Astrocyte of the hippocampus (primary cell): Measurements from ENCODE around the gene NPC1.
"Not testable (repeated sequence)": the region's sequence is repeated elsewhere in the genome, so short reads cannot be mapped to it uniquely, and the experiment has no call there.

Experiments
- DNase-seq: peaks from one replicate; pipeline ENCODE4 v3.0.0; 2011; ENCODE audit warnings: low read depth, low spot score

Gene NPC1

GRCh38 chr18:23586249-23587196, at the start of gene NPC1:
TSS of gene NPC1 (minus strand) at chr18:23586506. CDS start at chr18:23586343, 163 bp downstream.
- peak; percentile 98 for DNase-seq

- DNase-seq = no peak
Measured at GRCh38 chr18:23636071-23636399, 49.7 kb upstream of the NPC1 start.

- DNase-seq = peak; percentile 32
Measured at GRCh38 chr18:23635283-23636070, 49.2 kb upstream of the NPC1 start.

- no peak for DNase-seq
Measured at GRCh38 chr18:23634692-23635091, 48.4 kb upstream of the NPC1 start.

DNA sequence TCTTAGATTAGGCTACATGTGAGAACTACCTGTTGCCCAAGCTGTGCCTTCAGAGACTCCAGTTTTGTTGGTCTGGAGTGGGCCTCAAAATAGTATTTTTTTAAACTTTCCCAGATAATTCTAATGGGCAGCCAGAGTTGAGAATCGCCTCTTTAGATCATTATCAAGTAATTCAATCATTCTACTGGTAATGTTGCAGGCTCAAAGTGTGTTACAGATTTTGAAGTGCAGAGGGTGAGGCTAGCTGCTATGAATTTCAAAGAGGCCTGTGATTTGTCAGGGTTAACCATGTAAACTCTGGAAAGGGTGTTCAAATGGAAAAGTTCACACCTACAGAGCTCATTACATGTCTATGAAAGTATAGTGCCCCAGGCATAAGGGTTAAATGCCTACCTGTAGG, 46.3 kb upstream of the NPC1 start:
- no peak for DNase-seq

- no peak for DNase-seq
Measured at GRCh38 chr18:23631746-23632145, 45.4 kb upstream of the NPC1 start.

GRCh38 chr18:23631312-23631711, 45.0 kb upstream of the NPC1 start:
- no peak for DNase-seq

DNA sequence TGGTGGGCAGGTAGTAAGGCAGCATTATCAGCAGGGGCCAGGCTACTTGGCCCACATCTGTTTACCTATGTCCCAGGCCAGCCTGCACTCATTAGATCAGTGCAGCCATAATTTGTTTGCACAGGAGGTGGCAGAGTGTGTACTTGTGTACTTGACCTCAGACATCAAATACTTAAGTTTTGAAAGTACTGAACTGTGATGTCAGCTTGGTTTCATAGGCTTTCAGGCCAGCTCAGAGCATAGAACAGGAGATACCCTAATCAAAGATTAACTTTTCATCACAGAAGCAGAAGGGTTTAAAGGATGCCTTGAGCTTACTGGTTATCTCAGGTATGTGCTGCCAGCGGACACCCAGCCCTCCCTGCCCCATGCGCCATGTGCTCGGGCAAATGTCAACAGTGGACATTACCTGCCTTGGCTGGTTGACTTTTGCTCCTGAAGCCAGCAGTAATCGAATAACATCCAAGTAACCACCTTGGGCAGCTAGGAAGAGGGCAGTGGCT, 43.2 kb upstream of the NPC1 start:
- DNase-seq = no peak

- no peak for DNase-seq
Measured at GRCh38 chr18:23627970-23628369, 41.7 kb upstream of the NPC1 start.

- peak; percentile 71 for DNase-seq
Measured at GRCh38 chr18:23627321-23627720, 41.0 kb upstream of the NPC1 start.

DNA sequence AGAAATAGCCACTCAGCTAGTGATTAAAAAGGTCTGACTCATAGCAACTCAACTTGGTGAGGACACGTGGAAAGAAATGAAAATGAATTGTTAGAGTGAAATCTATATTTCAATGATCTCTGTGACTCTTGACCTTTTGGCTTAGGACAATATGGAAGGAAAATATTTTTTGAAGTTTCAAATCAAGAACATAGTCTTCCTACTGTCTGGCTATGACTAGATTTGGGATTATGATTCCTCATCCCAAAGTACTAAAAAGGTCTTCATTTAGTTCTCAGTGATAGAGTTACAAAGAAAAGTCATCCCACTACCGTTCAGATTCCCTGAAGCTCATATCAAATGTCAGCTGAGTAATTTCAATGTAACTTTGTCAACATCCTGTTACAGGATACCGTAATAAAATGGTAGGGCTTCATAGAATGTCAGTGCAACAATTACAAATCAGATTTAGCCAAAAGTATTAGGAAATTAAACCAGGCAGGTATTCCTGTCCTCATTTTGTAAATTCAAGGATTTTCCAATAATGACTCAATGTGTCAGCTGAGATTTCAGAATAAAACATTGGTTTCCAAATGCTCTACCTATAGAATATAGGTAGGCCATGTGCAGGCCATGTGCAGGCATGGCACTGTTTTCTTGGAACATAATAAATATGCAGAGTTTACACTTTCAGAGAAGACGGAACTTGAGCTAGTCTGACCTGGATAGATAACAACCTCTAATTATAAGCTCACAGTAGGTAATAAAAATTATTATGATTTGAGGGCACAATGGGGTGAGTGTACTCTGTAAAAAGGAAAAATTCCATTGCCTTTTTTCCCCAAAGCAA, 40.4 kb upstream of the NPC1 start:
- DNase-seq = no peak

DNA sequence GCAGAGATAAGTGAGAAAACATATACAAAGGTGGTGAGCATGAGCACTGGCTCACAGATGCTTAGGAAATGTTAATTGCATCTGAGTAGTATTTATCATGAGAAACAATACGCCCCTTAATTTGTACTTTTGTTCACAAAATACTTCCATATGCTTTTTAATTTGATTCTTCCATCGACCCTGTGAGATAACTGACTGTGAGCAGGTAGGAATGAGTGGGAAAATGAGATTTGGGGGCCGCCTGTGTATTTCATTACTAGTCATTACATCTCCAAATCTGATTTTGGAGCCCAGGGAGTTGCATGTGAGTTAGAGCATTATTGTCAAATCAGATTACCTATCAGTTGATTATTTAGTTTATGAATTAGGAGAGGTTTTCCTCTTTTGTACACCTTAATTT, 36.7 kb upstream of the NPC1 start:
- no peak for DNase-seq

GRCh38 chr18:23619388-23619881, 33.1 kb upstream of the NPC1 start:
- DNase-seq = peak; percentile 52

DNA sequence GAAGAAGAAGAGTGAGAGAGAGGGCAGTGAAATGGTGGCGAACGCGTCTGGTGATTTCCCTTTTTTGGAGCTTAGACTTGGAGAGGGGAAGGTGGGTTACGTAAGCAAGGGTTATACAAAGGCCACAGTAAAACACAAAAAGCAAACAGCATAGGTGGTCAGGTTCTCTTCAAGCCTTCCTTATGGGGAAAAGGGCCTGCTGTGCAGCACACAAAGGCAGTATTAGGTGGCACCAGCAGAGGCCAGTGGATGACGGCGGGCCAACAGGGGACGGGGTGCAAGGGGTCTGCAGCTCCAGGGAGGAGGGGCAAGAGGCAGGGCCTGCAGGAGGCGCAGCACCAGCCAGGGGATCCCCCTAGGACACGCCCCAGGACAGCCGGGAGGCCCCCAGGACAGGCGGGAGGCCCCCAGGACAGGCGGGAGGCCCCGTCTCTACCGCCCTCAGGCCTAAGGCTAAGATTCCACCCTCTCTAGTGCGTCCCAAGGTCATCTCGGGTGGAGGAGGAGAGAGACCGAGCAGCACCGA, 32.6 kb upstream of the NPC1 start:
- DNase-seq = no peak

DNA sequence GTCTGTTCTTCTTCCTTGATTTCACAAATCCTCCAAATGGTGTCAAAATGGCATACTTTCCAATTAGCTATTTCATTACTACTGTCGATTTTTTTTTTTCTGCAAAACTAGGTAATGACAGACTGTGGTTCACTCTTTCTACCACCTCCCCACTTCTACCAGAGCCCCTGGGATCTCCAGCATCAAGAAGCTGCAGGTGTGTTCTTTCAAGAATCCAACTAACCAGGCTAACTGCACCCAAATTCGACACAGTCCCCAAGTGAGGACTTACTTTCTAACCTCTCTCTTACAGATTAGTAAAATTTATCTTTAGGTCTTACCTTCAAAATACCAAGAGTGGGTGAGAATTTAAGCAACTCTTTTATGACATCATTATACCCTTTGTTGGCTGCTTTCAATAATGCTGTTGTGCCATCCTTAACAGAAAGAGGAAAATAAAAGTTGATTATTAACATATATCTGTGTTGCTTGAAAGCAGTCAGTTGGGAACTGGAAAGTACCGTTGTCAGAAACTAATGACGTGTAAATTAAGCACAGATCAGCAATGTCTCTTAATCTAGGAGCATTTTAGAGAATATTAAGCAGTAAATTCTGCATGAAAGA, 31.2 kb upstream of the NPC1 start:
- no peak for DNase-seq

DNA sequence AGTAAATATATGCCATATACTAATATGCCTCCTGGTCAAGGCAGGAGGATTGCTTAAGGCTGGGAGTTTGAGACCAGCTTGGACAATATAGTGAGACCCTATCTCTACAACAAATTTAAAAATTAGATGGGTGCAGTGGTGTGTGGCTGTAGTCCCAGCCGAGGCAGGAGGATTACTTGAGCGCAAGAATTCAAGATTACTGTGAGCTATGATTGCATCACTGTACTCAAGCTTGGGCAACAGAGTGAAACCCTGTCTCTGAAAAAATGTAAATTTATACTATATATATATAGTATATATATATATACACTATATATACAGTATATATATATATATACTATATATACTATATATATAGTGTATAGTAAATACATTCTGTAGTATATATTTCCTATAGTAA, 30.0 kb upstream of the NPC1 start:
- no peak for DNase-seq

DNA sequence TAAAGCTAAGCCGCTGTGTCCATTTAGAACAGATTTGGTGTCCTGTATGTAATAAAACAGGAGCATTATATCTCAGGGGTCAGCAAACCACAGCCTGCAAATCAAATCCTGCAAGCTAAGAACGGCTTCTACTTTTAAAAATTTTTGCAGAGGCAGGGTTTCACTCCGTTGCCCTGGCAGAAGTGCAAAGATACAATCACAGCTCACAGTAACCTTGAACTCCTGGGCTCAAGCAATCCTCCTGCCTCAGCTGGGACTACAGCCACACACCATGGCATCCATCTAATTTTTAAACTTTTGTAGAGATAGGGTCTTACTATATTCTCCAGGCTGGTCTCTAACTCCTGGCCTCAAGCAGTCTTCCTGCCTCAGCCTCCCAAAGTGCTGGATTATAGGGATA, 28.6 kb upstream of the NPC1 start:
- DNase-seq = no peak

DNA sequence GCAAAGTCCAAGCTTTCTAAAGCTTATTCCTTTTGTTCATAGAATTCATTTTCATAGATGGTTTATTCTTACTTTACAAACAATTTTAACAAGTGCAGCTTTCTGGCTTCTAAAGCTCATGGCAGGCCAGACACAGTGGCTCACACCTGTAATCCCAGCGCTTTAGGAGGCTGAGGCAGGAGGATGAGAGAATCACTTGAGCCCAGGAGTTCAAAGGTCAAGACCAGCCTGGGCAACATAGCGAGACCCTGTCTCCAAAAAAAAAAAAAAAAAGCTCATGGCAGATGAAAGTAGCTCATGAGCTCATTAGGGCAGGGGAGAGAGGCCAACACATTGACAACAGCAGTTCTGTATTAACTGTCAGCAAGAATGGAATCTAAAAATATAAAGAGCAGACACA, 28.1 kb upstream of the NPC1 start:
- no peak for DNase-seq

DNA sequence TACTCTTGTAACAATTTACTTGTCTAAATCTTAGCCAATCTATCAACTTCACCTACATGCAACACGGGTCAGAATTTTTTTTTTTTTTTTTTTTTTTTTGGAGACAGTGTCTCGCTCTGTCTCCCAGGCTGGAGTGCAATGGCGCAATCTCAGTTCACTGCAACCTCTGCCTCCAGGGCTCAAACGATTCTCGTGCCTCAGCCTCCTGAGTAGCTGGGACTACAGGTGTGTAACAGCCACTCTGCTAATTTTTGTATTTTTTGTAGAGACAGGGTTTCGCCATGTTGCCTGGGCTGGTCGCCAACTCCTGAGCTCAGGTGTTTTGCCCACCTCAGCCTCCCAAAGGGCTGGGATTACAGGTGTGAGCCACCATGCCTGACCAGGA, 26.8 kb upstream of the NPC1 start:
- DNase-seq = not testable (repeated sequence)

- no peak for DNase-seq
Measured at GRCh38 chr18:23612434-23613090, 26.3 kb upstream of the NPC1 start.
